HEK293 (cell line): ENCODE measurements around the gene TANK.

Source experiments
- CTCF ChIA-PET: fragments of 350-600 bp; formaldehyde crosslinking; extraction: SDS; loops from one replicate; lab custom pipeline; 2021; ENCODE audit warnings: antibody characterized with exemption; lab: Yijun Ruan, JAX
- POLR2A ChIA-PET: fragments of 300-600 bp; formaldehyde crosslinking; extraction: SDS; loops from one replicate; lab custom pipeline; 2020; ENCODE audit warnings: antibody characterized with exemption, inconsistent platforms; lab: Yijun Ruan, JAX
- H3K27ac ChIP-seq: fragments of 200-500 bp; sonication (Bioruptor generic); 2 replicates; pipeline ENCODE4 v1.5.1; 2014; ENCODE audit warnings: low read depth, low read length, control low read depth, inconsistent platforms; ENCODE audit errors: extremely low read depth
- H3K36me3 ChIP-seq, 2 experiments: fragments of 200-500 bp in 1 of 2; sonication (Bioruptor generic) in 1 of 2; 1 replicate in 1 of 2; 2 replicates in 1 of 2; pipeline ENCODE4 v1.5.1; 2014 to 2017; ENCODE audit warnings: inconsistent platforms in 2 of 2, low read length in 2 of 2; ENCODE audit not compliant: control insufficient read depth in 2 of 2, insufficient read depth in 1 of 2
- H3K4me1 ChIP-seq: fragments of 200-500 bp; sonication (Bioruptor generic); 2 replicates; pipeline ENCODE4 v1.5.1; 2014; ENCODE audit warnings: mild to moderate bottlenecking, low read length, inconsistent platforms; ENCODE audit not compliant: control insufficient read depth, insufficient read depth
- H3K4me3 ChIP-seq: 2 replicates; pipeline ENCODE4 v1.5.1; 2011; ENCODE audit warnings: low read depth, mild to moderate bottlenecking, control low read depth, low read length, moderate library complexity
- H3K9me3 ChIP-seq: fragments of 200-500 bp; sonication (Bioruptor generic); 2 replicates; pipeline ENCODE4 v1.5.1; 2014; ENCODE audit warnings: low read depth, low read length, inconsistent platforms; ENCODE audit not compliant: control insufficient read depth, insufficient read depth
- BCL11A ChIP-seq: fragments of 450-650 bp; formaldehyde crosslinking; IDR thresholded peaks from 2 replicates; pipeline ENCODE4 v1.5.1; 2016; ENCODE audit warnings: low read depth, missing biosample characterization, missing genetic modification characterization
- REPIN1 ChIP-seq: fragments of 450-650 bp; formaldehyde crosslinking; IDR thresholded peaks from 2 replicates; pipeline ENCODE4 v1.5.1; 2017; ENCODE audit warnings: missing biosample characterization, missing genetic modification characterization, low read depth
- ZBTB20 ChIP-seq: fragments of 450-650 bp; formaldehyde crosslinking; IDR thresholded peaks from 2 replicates; pipeline ENCODE4 v1.5.1; 2016; ENCODE audit warnings: missing biosample characterization, missing genetic modification characterization
- ZNF16 ChIP-seq: fragments of 450-650 bp; formaldehyde crosslinking; IDR thresholded peaks from 2 replicates; pipeline ENCODE4 v1.5.1; 2016; ENCODE audit warnings: low read depth, missing biosample characterization, missing genetic modification characterization
- ZNF174 ChIP-seq: fragments of 450-650 bp; formaldehyde crosslinking; IDR thresholded peaks from 2 replicates; pipeline ENCODE4 v1.5.0; 2017; ENCODE audit warnings: missing biosample characterization, mild to moderate bottlenecking, missing genetic modification characterization
- ZNF211 ChIP-seq: fragments of 450-650 bp; formaldehyde crosslinking; IDR thresholded peaks from 2 replicates; pipeline ENCODE4 v1.5.1; 2016; ENCODE audit warnings: low read depth, missing biosample characterization, missing genetic modification characterization
- ZNF280C ChIP-seq: fragments of 450-650 bp; formaldehyde crosslinking; IDR thresholded peaks from 2 replicates; pipeline ENCODE4 v1.5.1; 2016; ENCODE audit warnings: missing biosample characterization, missing genetic modification characterization
- ZNF311 ChIP-seq: fragments of 450-650 bp; formaldehyde crosslinking; IDR thresholded peaks from 2 replicates; pipeline ENCODE4 v1.5.1; 2017; ENCODE audit warnings: missing biosample characterization, missing genetic modification characterization, borderline replicate concordance
- ZNF433 ChIP-seq: fragments of 450-650 bp; formaldehyde crosslinking; IDR thresholded peaks from 2 replicates; pipeline ENCODE4 v1.5.1; 2016; ENCODE audit warnings: missing biosample characterization, missing genetic modification characterization, low read depth
- ZNF645 ChIP-seq: fragments of 450-650 bp; formaldehyde crosslinking; IDR thresholded peaks from 2 replicates; pipeline ENCODE4; 2016; ENCODE audit warnings: missing biosample characterization, missing genetic modification characterization
- ZNF660 ChIP-seq: fragments of 450-650 bp; IDR thresholded peaks from 2 replicates; pipeline ENCODE4 v1.5.1; 2018; ENCODE audit warnings: missing biosample characterization, mild to moderate bottlenecking, missing genetic modification characterization
- ZNF670 ChIP-seq: fragments of 450-650 bp; formaldehyde crosslinking; IDR thresholded peaks from 2 replicates; pipeline ENCODE4 v1.5.1; 2016; ENCODE audit warnings: missing biosample characterization, missing genetic modification characterization, low read depth
- ZNF701 ChIP-seq: fragments of 450-650 bp; formaldehyde crosslinking; IDR thresholded peaks from 2 replicates; pipeline ENCODE4 v1.5.1; 2016; ENCODE audit warnings: missing biosample characterization, missing genetic modification characterization
- ZNF830 ChIP-seq: fragments of 450-650 bp; IDR thresholded peaks from 2 replicates; pipeline ENCODE4 v1.5.0; 2018; ENCODE audit warnings: missing biosample characterization, missing genetic modification characterization, low read depth, mild to moderate bottlenecking, moderate library complexity
- TF ChIP-seq, protein P1 (sequence below): fragments of 450-650 bp; IDR thresholded peaks from 2 replicates; pipeline ENCODE4 v1.5.1; 2018; ENCODE audit warnings: missing biosample characterization, mild to moderate bottlenecking, missing genetic modification characterization
- TF ChIP-seq, protein P2 (sequence below): IDR thresholded peaks from 2 replicates; pipeline ENCODE4 v1.6.1; 2011; ENCODE audit warnings: mild to moderate bottlenecking, low read depth, low read length, borderline replicate concordance
- TF ChIP-seq, protein P3 (sequence below): fragments of 450-650 bp; formaldehyde crosslinking; IDR thresholded peaks from 2 replicates; pipeline ENCODE4 v1.5.1; 2016; ENCODE audit warnings: missing biosample characterization, missing genetic modification characterization, borderline replicate concordance

TANK gene

GRCh38 chr2:161265874-161266273 is 105.6 kb downstream of the TANK start:
- Histone ChIP-seq H3K9me3 (no peaks in the 10 kb centered on the region), H3K4me1 (no peaks in the 10 kb centered on the region), H3K36me3 (no peaks in the 10 kb centered on the region), H3K27ac (no peak overlapping the region), H3K4me3 (no peak overlapping the region)
- POLR2A ChIA-PET, result no interaction called here
- no peak for TF ChIP-seq ZNF433
- TF ChIP-seq REPIN1 (tag by site-specific recombination), result no peak
- TF ChIP-seq BCL11A (tag by site-specific recombination), result no peak
- no peak for TF ChIP-seq ZNF645 (tag by site-specific recombination)
- no peak for TF ChIP-seq ZNF311 (tag by site-specific recombination)
- TF ChIP-seq, protein P1, sequence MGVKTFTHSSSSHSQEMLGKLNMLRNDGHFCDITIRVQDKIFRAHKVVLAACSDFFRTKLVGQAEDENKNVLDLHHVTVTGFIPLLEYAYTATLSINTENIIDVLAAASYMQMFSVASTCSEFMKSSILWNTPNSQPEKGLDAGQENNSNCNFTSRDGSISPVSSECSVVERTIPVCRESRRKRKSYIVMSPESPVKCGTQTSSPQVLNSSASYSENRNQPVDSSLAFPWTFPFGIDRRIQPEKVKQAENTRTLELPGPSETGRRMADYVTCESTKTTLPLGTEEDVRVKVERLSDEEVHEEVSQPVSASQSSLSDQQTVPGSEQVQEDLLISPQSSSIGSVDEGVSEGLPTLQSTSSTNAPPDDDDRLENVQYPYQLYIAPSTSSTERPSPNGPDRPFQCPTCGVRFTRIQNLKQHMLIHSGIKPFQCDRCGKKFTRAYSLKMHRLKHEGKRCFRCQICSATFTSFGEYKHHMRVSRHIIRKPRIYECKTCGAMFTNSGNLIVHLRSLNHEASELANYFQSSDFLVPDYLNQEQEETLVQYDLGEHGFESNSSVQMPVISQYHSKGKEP, result no peak
- no peak for TF ChIP-seq ZNF280C (tag by site-specific recombination)
- no peak for TF ChIP-seq ZNF174 (tag by site-specific recombination)
- no peak for TF ChIP-seq ZNF660 (tag by site-specific recombination)
- TF ChIP-seq ZNF16 (tag by site-specific recombination), result no peak
- TF ChIP-seq ZBTB20, result no peak
- TF ChIP-seq ZNF701, result no peak
- no peak for TF ChIP-seq ZNF211 (tag by site-specific recombination)
- TF ChIP-seq ZNF670 (tag by site-specific recombination), result no peak
- TF ChIP-seq, protein P2, sequence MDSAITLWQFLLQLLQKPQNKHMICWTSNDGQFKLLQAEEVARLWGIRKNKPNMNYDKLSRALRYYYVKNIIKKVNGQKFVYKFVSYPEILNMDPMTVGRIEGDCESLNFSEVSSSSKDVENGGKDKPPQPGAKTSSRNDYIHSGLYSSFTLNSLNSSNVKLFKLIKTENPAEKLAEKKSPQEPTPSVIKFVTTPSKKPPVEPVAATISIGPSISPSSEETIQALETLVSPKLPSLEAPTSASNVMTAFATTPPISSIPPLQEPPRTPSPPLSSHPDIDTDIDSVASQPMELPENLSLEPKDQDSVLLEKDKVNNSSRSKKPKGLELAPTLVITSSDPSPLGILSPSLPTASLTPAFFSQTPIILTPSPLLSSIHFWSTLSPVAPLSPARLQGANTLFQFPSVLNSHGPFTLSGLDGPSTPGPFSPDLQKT, result no peak
- TF ChIP-seq, protein P3, sequence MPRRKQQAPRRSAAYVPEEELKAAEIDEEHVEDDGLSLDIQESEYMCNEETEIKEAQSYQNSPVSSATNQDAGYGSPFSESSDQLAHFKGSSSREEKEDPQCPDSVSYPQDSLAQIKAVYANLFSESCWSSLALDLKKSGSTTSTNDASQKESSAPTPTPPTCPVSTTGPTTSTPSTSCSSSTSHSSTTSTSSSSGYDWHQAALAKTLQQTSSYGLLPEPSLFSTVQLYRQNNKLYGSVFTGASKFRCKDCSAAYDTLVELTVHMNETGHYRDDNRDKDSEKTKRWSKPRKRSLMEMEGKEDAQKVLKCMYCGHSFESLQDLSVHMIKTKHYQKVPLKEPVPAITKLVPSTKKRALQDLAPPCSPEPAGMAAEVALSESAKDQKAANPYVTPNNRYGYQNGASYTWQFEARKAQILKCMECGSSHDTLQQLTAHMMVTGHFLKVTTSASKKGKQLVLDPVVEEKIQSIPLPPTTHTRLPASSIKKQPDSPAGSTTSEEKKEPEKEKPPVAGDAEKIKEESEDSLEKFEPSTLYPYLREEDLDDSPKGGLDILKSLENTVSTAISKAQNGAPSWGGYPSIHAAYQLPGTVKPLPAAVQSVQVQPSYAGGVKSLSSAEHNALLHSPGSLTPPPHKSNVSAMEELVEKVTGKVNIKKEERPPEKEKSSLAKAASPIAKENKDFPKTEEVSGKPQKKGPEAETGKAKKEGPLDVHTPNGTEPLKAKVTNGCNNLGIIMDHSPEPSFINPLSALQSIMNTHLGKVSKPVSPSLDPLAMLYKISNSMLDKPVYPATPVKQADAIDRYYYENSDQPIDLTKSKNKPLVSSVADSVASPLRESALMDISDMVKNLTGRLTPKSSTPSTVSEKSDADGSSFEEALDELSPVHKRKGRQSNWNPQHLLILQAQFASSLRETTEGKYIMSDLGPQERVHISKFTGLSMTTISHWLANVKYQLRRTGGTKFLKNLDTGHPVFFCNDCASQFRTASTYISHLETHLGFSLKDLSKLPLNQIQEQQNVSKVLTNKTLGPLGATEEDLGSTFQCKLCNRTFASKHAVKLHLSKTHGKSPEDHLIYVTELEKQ (tag by site-specific recombination), result no peak
- no peak for TF ChIP-seq ZNF830 (tag by site-specific recombination)
- TF ChIP-seq, all 188 proteins: peak for 0
- CTCF ChIA-PET, result interaction anchor here (0.5 to 2.1 kb wide), 3 partner anchors 43 to 160 kb away, joined by 3 to 11 read pairs (median 3); no protein-coding TSS in a partner anchor
